Astrocyte (in vitro differentiated cells and primary cell): ENCODE results near the gene TNNI2.

ENCODE experiments used
- EZH2 ChIP-seq: IDR thresholded peaks from 2 replicates; pipeline ENCODE4 v1.6.1; 2012; ENCODE audit warnings: mild to moderate bottlenecking, low read length, inconsistent platforms; ENCODE audit not compliant: insufficient read depth
- TF ChIP-seq, protein P1 (sequence below): IDR thresholded peaks from 2 replicates; pipeline ENCODE4 v1.5.1; 2011; ENCODE audit warnings: low read depth, mild to moderate bottlenecking, inconsistent platforms, low read length, moderate library complexity; ENCODE audit not compliant: insufficient read depth

DNA sequence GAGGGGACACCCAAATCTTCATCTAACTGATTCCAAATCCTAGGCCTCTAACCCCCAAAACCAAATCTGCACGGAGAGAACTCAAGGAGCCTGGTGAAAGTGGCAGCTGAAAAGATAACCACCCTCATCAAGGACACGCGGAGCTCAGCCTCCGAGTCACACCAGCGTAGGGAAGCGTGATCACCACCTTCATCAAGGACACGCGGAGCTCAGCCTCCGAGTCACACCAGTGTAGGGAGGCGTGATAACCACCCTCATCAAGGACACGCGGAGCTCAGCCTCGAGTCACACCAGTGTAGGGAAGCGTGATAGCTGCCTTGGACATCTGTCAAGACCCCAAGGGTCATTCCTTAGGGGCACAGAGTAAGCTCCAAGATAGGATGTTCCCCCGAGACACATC lies 33.3 kb upstream of the TNNI2 start:
- TF ChIP-seq, protein P1, sequence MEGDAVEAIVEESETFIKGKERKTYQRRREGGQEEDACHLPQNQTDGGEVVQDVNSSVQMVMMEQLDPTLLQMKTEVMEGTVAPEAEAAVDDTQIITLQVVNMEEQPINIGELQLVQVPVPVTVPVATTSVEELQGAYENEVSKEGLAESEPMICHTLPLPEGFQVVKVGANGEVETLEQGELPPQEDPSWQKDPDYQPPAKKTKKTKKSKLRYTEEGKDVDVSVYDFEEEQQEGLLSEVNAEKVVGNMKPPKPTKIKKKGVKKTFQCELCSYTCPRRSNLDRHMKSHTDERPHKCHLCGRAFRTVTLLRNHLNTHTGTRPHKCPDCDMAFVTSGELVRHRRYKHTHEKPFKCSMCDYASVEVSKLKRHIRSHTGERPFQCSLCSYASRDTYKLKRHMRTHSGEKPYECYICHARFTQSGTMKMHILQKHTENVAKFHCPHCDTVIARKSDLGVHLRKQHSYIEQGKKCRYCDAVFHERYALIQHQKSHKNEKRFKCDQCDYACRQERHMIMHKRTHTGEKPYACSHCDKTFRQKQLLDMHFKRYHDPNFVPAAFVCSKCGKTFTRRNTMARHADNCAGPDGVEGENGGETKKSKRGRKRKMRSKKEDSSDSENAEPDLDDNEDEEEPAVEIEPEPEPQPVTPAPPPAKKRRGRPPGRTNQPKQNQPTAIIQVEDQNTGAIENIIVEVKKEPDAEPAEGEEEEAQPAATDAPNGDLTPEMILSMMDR = no peak
- no peak for TF ChIP-seq EZH2
